ENCODE data around the gene CMC2.

GRCh38 chr16:80972611-80973010, 34.1 kb downstream of the CMC2 start:
- no peak for TF ChIP-seq USF1 (IDR thresholded peaks at IDR 0.05)
- TF ChIP-seq REST (IDR thresholded peaks at IDR 0.05; ENCODE audit: low read depth) = no peak
- TF ChIP-seq YY1 (IDR thresholded peaks at IDR 0.05; ENCODE audit: low read depth) = no peak
- TF ChIP-seq EP300 (IDR thresholded peaks at IDR 0.05; ENCODE audit: borderline replicate concordance) = no peak
- no peak for TF ChIP-seq RAD21 (IDR thresholded peaks at IDR 0.05; ENCODE audit: low read depth)
- no peak for TF ChIP-seq ZBTB7A (IDR thresholded peaks at IDR 0.05; ENCODE audit: low read depth)
- no peak for TF ChIP-seq TCF12 (IDR thresholded peaks at IDR 0.05; ENCODE audit: low read depth)

All from Ishikawa (cell line).